ENCODE measurements around the gene PILRB.
A peak's percentile ranks its signal among the peaks of the same experiment; 100 is the strongest.
"Not testable (repeated sequence)": the region's sequence is repeated elsewhere in the genome, so short reads cannot be mapped to it uniquely, and the experiment has no call there.

Gene PILRB

GRCh38 chr7:100356416-100357068 lies 1.4 kb upstream of the PILRB start:
- no peak for DNase-seq (ENCODE audit: low read depth)

- DNase-seq (ENCODE audit: low read depth) = no peak
These were observed 771 bp upstream of the PILRB start for GRCh38 chr7:100357131-100357561.

- DNase-seq (ENCODE audit: low read depth) = no peak
These were observed 918 bp downstream of the PILRB start for GRCh38 chr7:100358857-100359212.

GRCh38 chr7:100360135-100360854 lies 2.4 kb downstream of the PILRB start:
- no peak for DNase-seq (ENCODE audit: low read depth)

- DNase-seq (ENCODE audit: low read depth) = no peak
These were observed 5.2 kb downstream of the PILRB start for GRCh38 chr7:100363098-100363497.

- not testable (repeated sequence) for DNase-seq (ENCODE audit: low read depth)
These were observed 5.9 kb downstream of the PILRB start for GRCh38 chr7:100363797-100364196.

- no peak for DNase-seq (ENCODE audit: low read depth)
These were observed 6.6 kb downstream of the PILRB start for GRCh38 chr7:100364480-100364879.

- not testable (repeated sequence) for DNase-seq (ENCODE audit: low read depth)
These were observed 8.1 kb downstream of the PILRB start for GRCh38 chr7:100365998-100366367.

- DNase-seq (ENCODE audit: low read depth) = no peak
These were observed 8.7 kb downstream of the PILRB start for GRCh38 chr7:100366411-100367250.

- no peak for DNase-seq (ENCODE audit: low read depth)
These were observed 9.3 kb downstream of the PILRB start for GRCh38 chr7:100367251-100367620.

GRCh38 chr7:100367676-100368613 lies 10.0 kb downstream of the PILRB start:
- no peak for DNase-seq (ENCODE audit: low read depth)

- DNase-seq (ENCODE audit: low read depth) = no peak
These were observed 11.2 kb downstream of the PILRB start for GRCh38 chr7:100369105-100369504.

GRCh38 chr7:100370303-100370702 lies 12.4 kb downstream of the PILRB start:
- DNase-seq (ENCODE audit: low read depth) = no peak

GRCh38 chr7:100370746-100371145 lies 12.8 kb downstream of the PILRB start:
- DNase-seq (ENCODE audit: low read depth) = no peak

GRCh38 chr7:100371561-100372171 lies 13.7 kb downstream of the PILRB start:
- DNase-seq (ENCODE audit: low read depth) = no peak

- DNase-seq (ENCODE audit: low read depth) = peak; percentile 63
These were observed 14.3 kb downstream of the PILRB start for GRCh38 chr7:100372256-100372655.

GRCh38 chr7:100372694-100373093 lies 14.8 kb downstream of the PILRB start:
- DNase-seq (ENCODE audit: low read depth) = no peak

- no peak for DNase-seq (ENCODE audit: low read depth)
These were observed 15.4 kb downstream of the PILRB start, which contains the start of gene PILRA for GRCh38 chr7:100373261-100373831. PILRA (plus strand) TSS chr7:100373487; CDS start chr7:100373657, 170 bp downstream.

- DNase-seq (ENCODE audit: low read depth) = not testable (repeated sequence)
These were observed 16.1 kb downstream of the PILRB start for GRCh38 chr7:100373870-100374598.

GRCh38 chr7:100374601-100375000 lies 16.7 kb downstream of the PILRB start:
- DNase-seq (ENCODE audit: low read depth) = no peak
